ENCODE measurements around the gene ACP2. TPM values are rescaled to one million over a fixed set of nuclear protein-coding genes. Genes with fewer than 3 reads are reported as not detected.
A peak's percentile ranks its signal among the peaks of the same experiment; 100 is the strongest.
"Not testable (repeated sequence)": the region's sequence is repeated elsewhere in the genome, so short reads cannot be mapped to it uniquely, and the experiment has no call there.

ACP2 gene
- polyA plus RNA-seq, 4 donors, result 44.1 to 91.4 (median 51.0) TPM

DNA sequence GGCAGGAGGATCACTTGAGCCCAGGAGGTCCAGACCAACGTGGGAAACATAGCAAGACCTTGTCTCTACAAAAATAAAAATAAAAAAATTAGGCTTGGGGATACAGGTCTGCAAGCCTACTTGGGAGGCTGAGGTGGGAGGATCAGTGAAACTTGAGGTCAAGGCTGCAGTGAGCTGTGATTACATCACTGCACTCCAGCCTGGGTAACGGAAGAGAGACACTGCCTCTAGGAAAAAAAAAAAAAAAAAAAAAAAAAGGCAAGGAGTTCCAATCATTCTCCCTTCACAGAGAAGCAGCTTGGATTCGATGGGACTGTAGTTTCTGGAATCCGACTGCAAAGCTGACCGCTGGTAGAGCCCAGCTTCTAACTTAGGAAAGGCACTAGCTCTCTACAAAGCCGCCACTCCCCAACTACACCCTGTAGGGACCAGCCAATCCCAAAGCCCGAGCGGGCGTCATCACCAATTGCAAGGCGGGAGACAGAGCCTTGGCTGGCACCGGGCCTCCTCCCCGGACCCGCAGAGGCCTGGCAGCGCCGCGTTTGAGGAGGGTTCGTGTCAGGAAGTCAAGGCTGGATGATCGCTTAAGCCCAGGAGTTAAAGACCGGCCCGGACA is 34.6 kb downstream of the ACP2 start:
- Histone ChIP-seq H3K9me3 (ENCODE audit: control insufficient read depth in 2 of 2, insufficient read depth in 1 of 2, low read depth in 1 of 2, low read length in 1 of 2) (peaks cover 0 to 5% of the 10 kb centered on the region in 2 donors), H3K4me3 (ENCODE audit: low read depth in 1 of 3, low read length in 3 of 3) (peak overlapping the region in 2 of 3 donors; percentile 62 to 66), H3K27ac (ENCODE audit: low read depth in 1 of 3, low read length in 2 of 3) (peak overlapping the region; percentile 84 to 97 (median 90)), H3K36me3 (ENCODE audit: control insufficient read depth in 3 of 3, insufficient read depth in 2 of 3, low read depth in 1 of 3, low read length in 3 of 3) (peaks cover 0 to 3% (median 0%) of the 10 kb centered on the region in 3 donors), H3K4me1 (ENCODE audit: control insufficient read depth in 3 of 3, insufficient read depth in 2 of 3, low read depth in 1 of 3, low read length in 2 of 3) (peaks cover 0 to 17% (median 9%) of the 10 kb centered on the region in 3 donors), H3K27me3 (ENCODE audit: control insufficient read depth in 3 of 3, insufficient read depth in 3 of 3, low read length in 3 of 3) (no peaks in the 10 kb centered on the region)
- DNase-seq (peak; percentile 88 to 94), FAIRE-seq (no peak)
- 5 to 10% (median 6%) methylated on average over 17 to 20 of the region's 20 CpGs for WGBS, 3 donors

DNA sequence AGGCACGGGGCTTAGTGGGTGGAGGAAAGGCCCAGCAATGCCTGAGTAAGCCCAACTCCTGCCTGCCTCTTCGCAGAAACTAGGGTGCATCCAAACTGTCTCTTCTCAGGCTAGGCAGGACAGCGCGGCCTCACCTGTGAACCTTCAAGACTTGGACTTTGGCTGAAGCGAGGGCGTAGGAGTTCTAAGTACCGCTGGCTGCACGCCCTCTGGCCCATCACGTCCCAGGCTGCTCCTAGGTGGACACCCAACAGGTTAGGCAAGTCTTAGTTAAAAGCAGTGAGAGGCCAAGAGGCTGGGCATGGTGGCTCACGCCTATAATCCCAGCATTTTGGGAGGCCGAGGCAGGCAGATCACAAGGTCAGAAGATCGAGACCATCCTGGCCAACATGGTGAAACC is 35.7 kb downstream of the ACP2 start:
- H3K36me3 ChIP-seq (ENCODE audit: control insufficient read depth in 3 of 3, insufficient read depth in 2 of 3, low read depth in 1 of 3, low read length in 3 of 3), result peaks cover 0 to 3% (median 0%) of the 10 kb centered on the region in 3 donors
- H3K9me3 ChIP-seq (ENCODE audit: control insufficient read depth in 2 of 2, insufficient read depth in 1 of 2, low read depth in 1 of 2, low read length in 1 of 2), result peaks cover 0 to 5% of the 10 kb centered on the region in 2 donors
- H3K27ac ChIP-seq (ENCODE audit: low read depth in 1 of 3, low read length in 2 of 3), result peak overlapping the region in 1 of 3 donors; percentile 14
- FAIRE-seq (no peak), DNase-seq (peak; percentile 36 to 60)
- WGBS, 3 donors, result 40 to 77% (median 49%) methylated on average over 12 of the region's 12 CpGs
- peaks cover 0 to 17% (median 9%) of the 10 kb centered on the region in 3 donors for H3K4me1 ChIP-seq (ENCODE audit: control insufficient read depth in 3 of 3, insufficient read depth in 2 of 3, low read depth in 1 of 3, low read length in 2 of 3)
- no peak overlapping the region for H3K4me3 ChIP-seq (ENCODE audit: low read depth in 1 of 3, low read length in 3 of 3)
- H3K27me3 ChIP-seq (ENCODE audit: control insufficient read depth in 3 of 3, insufficient read depth in 3 of 3, low read length in 3 of 3), result no peaks in the 10 kb centered on the region

DNA sequence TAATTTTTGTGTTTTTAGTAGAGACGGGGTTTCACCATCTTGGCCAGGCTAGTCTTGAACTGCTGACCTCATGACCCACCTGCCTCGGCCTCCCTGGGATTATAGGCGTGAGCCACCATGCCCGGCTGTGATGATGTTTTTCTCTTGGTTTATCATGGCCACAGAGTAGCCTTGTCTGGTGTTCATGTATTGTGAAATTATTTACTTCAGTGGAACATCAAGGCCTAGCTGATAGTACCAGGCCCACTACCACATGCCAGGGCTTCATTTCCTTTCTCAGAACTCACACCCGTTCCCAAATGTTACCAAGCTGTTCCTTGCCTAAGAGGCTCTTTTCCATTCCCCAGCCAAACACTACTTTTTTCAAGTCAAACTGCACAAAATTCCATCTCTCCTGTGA is 40.0 kb downstream of the ACP2 start:
- DNase-seq (no peak), FAIRE-seq (no peak)
- H3K36me3 ChIP-seq (ENCODE audit: control insufficient read depth in 3 of 3, insufficient read depth in 2 of 3, low read depth in 1 of 3, low read length in 3 of 3), result no peaks in the 10 kb centered on the region
- no peak overlapping the region for H3K27ac ChIP-seq (ENCODE audit: low read depth in 1 of 3, low read length in 2 of 3)
- no peaks in the 10 kb centered on the region for H3K4me1 ChIP-seq (ENCODE audit: control insufficient read depth in 3 of 3, insufficient read depth in 2 of 3, low read depth in 1 of 3, low read length in 2 of 3)
- H3K27me3 ChIP-seq (ENCODE audit: control insufficient read depth in 3 of 3, insufficient read depth in 3 of 3, low read length in 3 of 3), result no peaks in the 10 kb centered on the region
- WGBS, 3 donors, result 85 to 95% (median 88%) methylated on average over 5 of the region's 5 CpGs
- no peak overlapping the region for H3K4me3 ChIP-seq (ENCODE audit: low read depth in 1 of 3, low read length in 3 of 3)
- peaks cover 0 to 5% of the 10 kb centered on the region in 2 donors for H3K9me3 ChIP-seq (ENCODE audit: control insufficient read depth in 2 of 2, insufficient read depth in 1 of 2, low read depth in 1 of 2, low read length in 1 of 2)

DNA sequence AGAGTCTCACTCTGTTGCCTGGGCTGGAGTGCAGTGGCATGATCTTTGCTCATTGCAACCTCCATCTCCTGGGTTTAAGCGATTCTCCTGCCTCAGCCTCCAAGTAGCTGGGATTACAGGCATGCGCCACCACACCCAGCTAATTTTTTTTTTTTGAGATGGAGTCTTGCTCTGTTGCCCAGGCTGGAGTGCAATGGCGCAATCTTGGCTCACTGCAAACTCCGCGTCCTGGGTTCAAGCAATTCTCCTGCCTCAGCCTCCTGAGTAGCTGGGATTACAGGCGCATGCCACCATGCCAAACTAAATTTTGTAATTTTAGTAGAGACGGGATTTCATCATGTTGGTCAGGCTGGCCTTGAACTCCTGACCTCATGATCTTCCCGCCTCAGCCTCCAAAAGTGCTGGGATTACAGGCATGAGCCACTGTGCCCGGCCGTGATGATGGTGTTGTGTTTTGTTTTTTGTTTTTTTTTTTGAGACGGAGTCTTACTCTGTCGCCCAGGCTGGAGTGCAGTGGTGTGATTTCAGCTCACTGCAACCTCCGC is 40.5 kb downstream of the ACP2 start:
- not testable (repeated sequence) for H3K4me3 ChIP-seq (ENCODE audit: low read depth in 1 of 3, low read length in 3 of 3); H3K9me3 ChIP-seq (ENCODE audit: control insufficient read depth in 2 of 2, insufficient read depth in 1 of 2, low read depth in 1 of 2, low read length in 1 of 2); H3K4me1 ChIP-seq (ENCODE audit: control insufficient read depth in 3 of 3, insufficient read depth in 2 of 3, low read depth in 1 of 3, low read length in 2 of 3); FAIRE-seq; H3K27ac ChIP-seq (ENCODE audit: low read depth in 1 of 3, low read length in 2 of 3); H3K36me3 ChIP-seq (ENCODE audit: control insufficient read depth in 3 of 3, insufficient read depth in 2 of 3, low read depth in 1 of 3, low read length in 3 of 3); DNase-seq; H3K27me3 ChIP-seq (ENCODE audit: control insufficient read depth in 3 of 3, insufficient read depth in 3 of 3, low read length in 3 of 3)
- 95% methylated on average over 13 of the region's 13 CpGs for WGBS, 3 donors

DNA sequence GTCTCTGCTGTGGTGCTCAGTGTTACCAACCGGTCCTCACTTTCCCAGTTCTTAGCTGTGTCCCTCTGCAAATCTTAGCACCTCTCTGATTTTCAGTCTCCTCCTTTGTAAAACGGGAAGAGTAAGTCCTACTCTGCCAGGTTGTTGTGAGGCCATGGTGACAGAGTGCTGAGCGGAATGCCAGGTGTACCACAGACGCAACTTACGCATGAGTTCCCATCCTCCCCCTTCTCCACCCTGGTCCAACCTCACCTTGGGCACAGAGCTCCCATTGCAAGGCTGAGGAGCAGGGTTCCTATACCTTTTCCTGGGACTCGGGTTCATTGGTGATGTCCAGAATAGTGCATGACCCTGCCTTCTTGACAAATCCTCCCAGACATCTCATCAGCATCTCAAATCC is 41.2 kb downstream of the ACP2 start:
- H3K9me3 ChIP-seq (ENCODE audit: control insufficient read depth in 2 of 2, insufficient read depth in 1 of 2, low read depth in 1 of 2, low read length in 1 of 2), result peaks cover 0 to 5% of the 10 kb centered on the region in 2 donors
- no peaks in the 10 kb centered on the region for H3K36me3 ChIP-seq (ENCODE audit: control insufficient read depth in 3 of 3, insufficient read depth in 2 of 3, low read depth in 1 of 3, low read length in 3 of 3)
- DNase-seq (no peak), FAIRE-seq (no peak)
- H3K4me1 ChIP-seq (ENCODE audit: control insufficient read depth in 3 of 3, insufficient read depth in 2 of 3, low read depth in 1 of 3, low read length in 2 of 3), result no peaks in the 10 kb centered on the region
- H3K27ac ChIP-seq (ENCODE audit: low read depth in 1 of 3, low read length in 2 of 3), result no peak overlapping the region
- peaks cover 0 to 3% (median 0%) of the 10 kb centered on the region in 3 donors for H3K27me3 ChIP-seq (ENCODE audit: control insufficient read depth in 3 of 3, insufficient read depth in 3 of 3, low read length in 3 of 3)
- no peak overlapping the region for H3K4me3 ChIP-seq (ENCODE audit: low read depth in 1 of 3, low read length in 3 of 3)
- 67 to 87% (median 78%) methylated on average over 6 of the region's 6 CpGs for WGBS, 3 donors

DNA sequence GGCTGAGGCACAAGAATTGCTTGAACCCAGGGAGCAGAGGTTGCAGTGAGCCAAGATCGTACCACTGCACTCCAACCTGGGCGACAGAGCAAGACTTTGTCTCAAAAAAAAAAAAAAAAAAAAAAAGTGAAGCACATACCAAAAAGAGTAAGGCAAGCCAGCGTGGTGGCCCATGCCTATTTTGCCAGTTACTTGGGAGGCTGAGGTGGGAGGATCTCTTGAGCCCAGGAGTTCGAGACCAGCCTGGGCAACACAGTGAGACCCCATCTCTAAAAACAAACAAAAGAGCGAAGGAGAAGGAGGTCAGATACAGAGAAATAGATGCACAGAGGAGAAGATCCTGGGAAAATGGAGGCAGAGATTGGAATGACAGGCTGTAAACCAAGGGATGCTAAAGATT is 42.0 kb downstream of the ACP2 start:
- H3K36me3 ChIP-seq (ENCODE audit: control insufficient read depth in 3 of 3, insufficient read depth in 2 of 3, low read depth in 1 of 3, low read length in 3 of 3); H3K27me3 ChIP-seq (ENCODE audit: control insufficient read depth in 3 of 3, insufficient read depth in 3 of 3, low read length in 3 of 3); H3K9me3 ChIP-seq (ENCODE audit: control insufficient read depth in 2 of 2, insufficient read depth in 1 of 2, low read depth in 1 of 2, low read length in 1 of 2); H3K4me3 ChIP-seq (ENCODE audit: low read depth in 1 of 3, low read length in 3 of 3); DNase-seq; H3K27ac ChIP-seq (ENCODE audit: low read depth in 1 of 3, low read length in 2 of 3); FAIRE-seq; H3K4me1 ChIP-seq (ENCODE audit: control insufficient read depth in 3 of 3, insufficient read depth in 2 of 3, low read depth in 1 of 3, low read length in 2 of 3): not testable (repeated sequence)
- 89 to 94% (median 91%) methylated on average over 4 to 5 of the region's 5 CpGs for WGBS, 3 donors

DNA sequence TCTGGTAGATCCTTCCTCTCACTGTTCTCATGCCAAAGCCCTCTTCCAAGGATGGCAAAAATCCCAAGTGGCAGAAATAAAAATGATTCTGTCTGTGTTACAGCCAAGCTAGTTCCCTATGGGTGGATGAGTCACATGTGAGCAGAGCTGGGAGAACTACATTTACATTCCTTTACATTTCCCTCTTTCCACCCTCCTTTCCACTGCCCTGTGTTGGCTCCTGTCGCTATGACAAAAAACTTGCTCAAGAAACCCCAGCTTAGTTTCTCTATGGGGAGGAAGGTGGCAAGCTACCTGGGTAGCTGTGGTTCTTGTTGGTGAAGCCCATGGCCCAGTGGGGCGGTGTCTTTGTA is 44.0 kb downstream of the ACP2 start:
- Histone ChIP-seq H3K4me3 (ENCODE audit: low read depth in 1 of 3, low read length in 3 of 3) (no peak overlapping the region), H3K27me3 (ENCODE audit: control insufficient read depth in 3 of 3, insufficient read depth in 3 of 3, low read length in 3 of 3) (peaks cover 0 to 4% (median 0%) of the 10 kb centered on the region in 3 donors), H3K9me3 (ENCODE audit: control insufficient read depth in 2 of 2, insufficient read depth in 1 of 2, low read depth in 1 of 2, low read length in 1 of 2) (no peaks in the 10 kb centered on the region), H3K36me3 (ENCODE audit: control insufficient read depth in 3 of 3, insufficient read depth in 2 of 3, low read depth in 1 of 3, low read length in 3 of 3) (no peaks in the 10 kb centered on the region), H3K27ac (ENCODE audit: low read depth in 1 of 3, low read length in 2 of 3) (no peak overlapping the region), H3K4me1 (ENCODE audit: control insufficient read depth in 3 of 3, insufficient read depth in 2 of 3, low read depth in 1 of 3, low read length in 2 of 3) (no peaks in the 10 kb centered on the region)
- FAIRE-seq (no peak), DNase-seq (no peak)
- WGBS, 3 donors, result 65 to 82% (median 79%) methylated on average over 2 of the region's 2 CpGs

DNA sequence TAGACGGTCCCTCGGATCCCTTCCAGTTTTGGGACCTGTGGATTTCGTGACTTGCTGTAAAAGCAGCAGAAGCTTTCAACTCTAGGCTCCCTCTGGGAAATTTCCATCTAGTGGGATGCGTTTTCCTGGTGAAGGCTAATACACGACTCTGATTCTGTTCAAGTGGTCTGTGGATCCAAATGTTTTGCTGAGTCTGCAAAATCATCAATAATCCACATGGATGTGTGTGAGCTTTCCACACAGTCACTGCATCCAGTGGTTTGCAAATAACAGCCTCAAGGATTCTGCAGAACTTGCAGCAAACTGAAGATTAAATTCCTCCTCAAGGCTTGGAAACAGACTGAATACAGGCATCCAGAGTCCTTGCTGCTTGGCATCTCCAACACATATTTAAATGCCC is 46.0 kb downstream of the ACP2 start:
- FAIRE-seq (no peak), DNase-seq (no peak)
- H3K27me3 ChIP-seq (ENCODE audit: control insufficient read depth in 3 of 3, insufficient read depth in 3 of 3, low read length in 3 of 3), result peaks cover 0 to 4% (median 0%) of the 10 kb centered on the region in 3 donors
- no peaks in the 10 kb centered on the region for H3K36me3 ChIP-seq (ENCODE audit: control insufficient read depth in 3 of 3, insufficient read depth in 2 of 3, low read depth in 1 of 3, low read length in 3 of 3)
- 82 to 88% (median 86%) methylated on average over 5 of the region's 5 CpGs for WGBS, 3 donors
- H3K27ac ChIP-seq (ENCODE audit: low read depth in 1 of 3, low read length in 2 of 3), result no peak overlapping the region
- H3K4me1 ChIP-seq (ENCODE audit: control insufficient read depth in 3 of 3, insufficient read depth in 2 of 3, low read depth in 1 of 3, low read length in 2 of 3), result no peaks in the 10 kb centered on the region
- no peaks in the 10 kb centered on the region for H3K9me3 ChIP-seq (ENCODE audit: control insufficient read depth in 2 of 2, insufficient read depth in 1 of 2, low read depth in 1 of 2, low read length in 1 of 2)
- no peak overlapping the region for H3K4me3 ChIP-seq (ENCODE audit: low read depth in 1 of 3, low read length in 3 of 3)

DNA sequence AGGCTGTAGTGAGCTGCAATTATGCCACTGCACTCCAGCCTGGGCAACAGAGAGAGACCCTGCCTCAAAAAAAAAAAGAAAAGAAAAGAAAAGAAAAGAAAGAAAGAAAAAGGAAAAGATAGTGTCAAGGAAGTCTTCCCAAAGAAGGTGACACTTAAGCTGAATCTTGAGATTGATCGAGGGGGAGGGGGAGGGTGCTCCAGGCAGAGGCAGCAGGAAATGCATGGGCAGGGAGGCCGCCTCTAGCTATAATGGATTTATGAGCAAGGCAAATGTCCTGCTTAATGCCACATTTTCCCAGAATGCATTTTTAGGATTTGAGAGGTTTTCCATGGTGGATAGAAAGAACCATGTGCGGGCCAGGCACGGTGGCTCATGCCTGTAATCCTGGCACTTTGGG is 47.6 kb downstream of the ACP2 start:
- no peak overlapping the region for H3K27ac ChIP-seq (ENCODE audit: low read depth in 1 of 3, low read length in 2 of 3)
- FAIRE-seq (no peak), DNase-seq (no peak)
- peaks cover 0 to 4% (median 0%) of the 10 kb centered on the region in 3 donors for H3K27me3 ChIP-seq (ENCODE audit: control insufficient read depth in 3 of 3, insufficient read depth in 3 of 3, low read length in 3 of 3)
- no peak overlapping the region for H3K4me3 ChIP-seq (ENCODE audit: low read depth in 1 of 3, low read length in 3 of 3)
- no peaks in the 10 kb centered on the region for H3K9me3 ChIP-seq (ENCODE audit: control insufficient read depth in 2 of 2, insufficient read depth in 1 of 2, low read depth in 1 of 2, low read length in 1 of 2)
- H3K4me1 ChIP-seq (ENCODE audit: control insufficient read depth in 3 of 3, insufficient read depth in 2 of 3, low read depth in 1 of 3, low read length in 2 of 3), result no peaks in the 10 kb centered on the region
- no peaks in the 10 kb centered on the region for H3K36me3 ChIP-seq (ENCODE audit: control insufficient read depth in 3 of 3, insufficient read depth in 2 of 3, low read depth in 1 of 3, low read length in 3 of 3)
- WGBS, 3 donors, result 83 to 90% (median 85%) methylated on average over 4 of the region's 4 CpGs

Measured in small intestine (tissue), 7 donors.